Measurements from ENCODE around the gene TOLLIP. TPM values are rescaled to one million over a fixed set of nuclear protein-coding genes. Genes with fewer than 3 reads are reported as not detected.
"Not testable (repeated sequence)": the region's sequence is repeated elsewhere in the genome, so short reads cannot be mapped to it uniquely, and the experiment has no call there.

TOLLIP gene
- total RNA-seq, 6 experiments from 2014 or later: 68.3 to 103 (median 88.0) TPM

- Histone ChIP-seq H3K4me3 (no peak overlapping the region), H3K36me3 (no peaks in the 10 kb centered on the region), H3K27me3 (no peaks in the 10 kb centered on the region), H3K27ac (no peak overlapping the region), H3K4me1 (no peaks in the 10 kb centered on the region), H3K9me3 (no peaks in the 10 kb centered on the region)
- ATAC-seq (no peak), DNase-seq (no peak)
- intact Hi-C loops (cut with DNase I): no loop called here
- no peak for TF ChIP-seq CTCF (IDR thresholded peaks at IDR 0.05)
- TF ChIP-seq POLR2A (IDR thresholded peaks at IDR 0.05): no peak
- WGBS (ENCODE audit: insufficient coverage, low coverage, low lambda C conversion rate, missing lambda C conversion rate): 71% methylated on average over 14 of the region's 22 CpGs
These were observed 40.8 kb upstream of the TOLLIP start for GRCh38 chr11:1350086-1350725.

GRCh38 chr11:1349327-1350041, 40.1 kb upstream of the TOLLIP start:
- intact Hi-C loops (cut with DNase I): no loop called here
- DNase-seq: no peak
- H3K4me3 ChIP-seq: no peak overlapping the region
- no peaks in the 10 kb centered on the region for H3K9me3 ChIP-seq
- no peak for ATAC-seq
- no peaks in the 10 kb centered on the region for H3K36me3 ChIP-seq
- TF ChIP-seq POLR2A (IDR thresholded peaks at IDR 0.05) (no peak), CTCF (IDR thresholded peaks at IDR 0.05) (no peak)
- H3K4me1 ChIP-seq: no peaks in the 10 kb centered on the region
- WGBS (ENCODE audit: insufficient coverage, low coverage, low lambda C conversion rate, missing lambda C conversion rate): 27% methylated on average over 5 of the region's 29 CpGs
- H3K27me3 ChIP-seq: no peaks in the 10 kb centered on the region
- no peak overlapping the region for H3K27ac ChIP-seq

- no peaks in the 10 kb centered on the region for H3K27me3 ChIP-seq
These were observed 39.4 kb upstream of the TOLLIP start for GRCh38 chr11:1348796-1349326.

GRCh38 chr11:1348146-1348795, 38.8 kb upstream of the TOLLIP start:
- TF ChIP-seq CTCF (IDR thresholded peaks at IDR 0.05): no peak
- no peak for TF ChIP-seq POLR2A (IDR thresholded peaks at IDR 0.05)
- H3K27ac ChIP-seq: no peak overlapping the region
- no peaks in the 10 kb centered on the region for H3K9me3 ChIP-seq
- no peaks in the 10 kb centered on the region for H3K4me1 ChIP-seq
- intact Hi-C loops (cut with DNase I): no loop called here
- DNase-seq (peak in 1 of 3 donors; percentile 37), ATAC-seq (no peak)
- 87% methylated on average over 7 of the region's 14 CpGs for WGBS (ENCODE audit: insufficient coverage, low coverage, low lambda C conversion rate, missing lambda C conversion rate)
- H3K4me3 ChIP-seq: no peak overlapping the region
- no peaks in the 10 kb centered on the region for H3K36me3 ChIP-seq
- no peaks in the 10 kb centered on the region for H3K27me3 ChIP-seq

More at GRCh38 chr11:1348796-1349326, 39.4 kb upstream of the TOLLIP start:
- H3K4me1 ChIP-seq: no peaks in the 10 kb centered on the region
- no peaks in the 10 kb centered on the region for H3K36me3 ChIP-seq
- H3K4me3 ChIP-seq: no peak overlapping the region
- no peak for ATAC-seq
- H3K27ac ChIP-seq: no peak overlapping the region
- peak in 1 of 3 donors; percentile 25 for DNase-seq
- intact Hi-C loops (cut with DNase I): no loop called here
- TF ChIP-seq CTCF (IDR thresholded peaks at IDR 0.05): no peak
- TF ChIP-seq POLR2A (IDR thresholded peaks at IDR 0.05): no peak
- 64% methylated on average over 4 of the region's 25 CpGs for WGBS (ENCODE audit: insufficient coverage, low coverage, low lambda C conversion rate, missing lambda C conversion rate)
- H3K9me3 ChIP-seq: no peaks in the 10 kb centered on the region

GRCh38 chr11:1347411-1347999, 38.1 kb upstream of the TOLLIP start:
- intact Hi-C loops (cut with DNase I); H3K27me3 ChIP-seq; H3K36me3 ChIP-seq; ATAC-seq; H3K27ac ChIP-seq; H3K4me3 ChIP-seq; H3K4me1 ChIP-seq; H3K9me3 ChIP-seq: not testable (repeated sequence)
- peak in 1 of 3 donors; percentile 42 for DNase-seq
- WGBS (ENCODE audit: insufficient coverage, low coverage, low lambda C conversion rate, missing lambda C conversion rate): 80% methylated on average over 2 of the region's 18 CpGs

Data from right lobe of liver (tissue), 6 donors.